ENCODE measurements around the gene ZBTB46.
"Not testable (repeated sequence)": the region's sequence is repeated elsewhere in the genome, so short reads cannot be mapped to it uniquely, and the experiment has no call there.

Gene ZBTB46

GRCh38 chr20:63857764-63858392, 26.8 kb upstream of the ZBTB46 start:
- DNase-seq = no peak

DNA sequence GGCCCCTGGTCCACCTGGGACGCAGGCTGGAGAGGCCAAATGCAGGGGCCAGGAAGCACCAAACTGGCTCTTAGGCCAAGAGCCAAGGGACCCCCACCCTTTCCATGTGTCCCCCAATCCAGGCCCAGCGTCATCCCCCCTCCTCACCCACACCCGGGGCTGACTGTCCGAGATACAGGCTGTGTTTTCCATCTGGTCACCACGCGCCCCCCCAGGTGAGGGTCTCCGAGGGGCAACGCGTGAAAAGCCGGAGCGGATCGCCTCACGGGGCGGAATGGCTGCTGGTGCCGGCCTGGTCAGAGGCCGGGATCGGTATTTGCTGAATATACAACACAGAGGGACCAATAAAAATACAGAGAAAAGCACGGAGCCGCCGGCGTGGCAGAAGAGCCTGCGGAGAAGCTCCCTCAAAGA, 25.0 kb upstream of the ZBTB46 start:
- no peak for DNase-seq

DNA sequence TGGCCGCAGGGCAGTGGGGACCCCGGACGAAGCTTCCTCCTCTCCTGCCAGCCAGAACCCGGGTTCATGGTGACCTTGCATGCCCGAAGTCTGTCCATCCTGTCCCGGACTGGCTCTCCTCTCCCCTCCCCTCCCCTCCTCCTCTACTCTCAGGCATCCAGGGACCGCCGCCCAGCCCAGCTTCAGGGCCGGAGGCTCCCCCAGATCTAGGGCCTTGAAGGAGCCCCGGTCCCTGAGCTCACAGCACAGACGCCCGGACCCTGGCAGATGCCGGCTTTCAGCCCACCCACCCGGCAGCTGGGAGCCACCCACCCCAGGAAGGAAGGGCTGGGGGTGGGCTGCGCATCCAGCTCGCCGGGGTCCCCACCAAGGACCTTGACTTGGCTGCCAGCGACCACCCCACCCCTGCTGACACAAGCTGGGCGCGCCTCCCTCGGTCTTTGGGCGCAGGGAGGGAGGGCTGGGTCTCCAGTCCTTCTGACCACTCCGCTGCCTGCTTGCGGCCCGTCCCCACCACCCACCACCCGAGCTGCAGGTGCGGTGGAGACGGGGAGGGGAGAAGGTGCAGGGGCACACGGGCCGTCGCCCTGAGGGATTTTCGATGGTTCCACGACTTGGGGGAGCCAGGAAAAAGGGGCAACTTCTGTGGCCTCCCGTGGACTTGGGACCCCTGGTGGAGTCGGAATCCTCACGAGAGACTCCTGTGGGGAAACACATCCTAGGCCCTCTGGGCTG, 24.5 kb upstream of the ZBTB46 start:
- peak; percentile 56 for DNase-seq

GRCh38 chr20:63854766-63855362, 23.8 kb upstream of the ZBTB46 start:
- DNase-seq = peak; percentile 52

DNA sequence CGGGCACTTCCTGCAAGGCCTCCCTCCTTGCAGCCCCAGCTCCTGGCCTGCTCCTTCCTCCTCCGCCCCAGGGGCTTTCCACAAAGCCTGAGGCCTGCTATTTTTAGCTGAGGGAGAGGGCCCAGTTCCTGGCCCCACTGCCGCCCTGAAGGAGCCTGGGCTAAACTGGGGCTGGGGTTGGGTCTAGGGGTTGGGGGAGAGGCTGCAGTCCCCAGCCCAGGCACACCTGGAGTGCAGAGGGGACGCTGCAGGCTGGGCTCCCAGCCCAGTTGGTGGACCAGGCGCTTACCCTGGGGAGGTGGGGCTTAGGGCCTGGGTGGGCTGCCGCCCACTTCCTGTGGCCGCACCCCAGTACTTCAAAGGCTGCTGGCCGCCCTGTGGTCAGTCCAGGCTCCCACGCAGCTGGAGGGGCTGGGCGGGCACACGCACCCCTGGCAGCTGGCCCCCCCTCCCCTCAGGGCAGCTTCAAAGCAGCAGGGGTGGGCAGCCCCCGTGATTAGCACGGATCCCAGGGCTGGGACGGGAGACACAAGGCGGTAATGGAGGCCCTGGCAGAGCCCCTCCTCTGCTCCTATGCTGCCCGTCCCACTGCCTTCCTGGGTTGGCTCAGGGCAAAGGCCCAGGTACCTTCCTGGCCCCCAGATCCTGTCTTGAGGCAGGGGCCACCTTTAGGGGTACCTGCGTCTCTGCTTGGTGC, 23.2 kb upstream of the ZBTB46 start:
- peak; percentile 66 for DNase-seq

DNA sequence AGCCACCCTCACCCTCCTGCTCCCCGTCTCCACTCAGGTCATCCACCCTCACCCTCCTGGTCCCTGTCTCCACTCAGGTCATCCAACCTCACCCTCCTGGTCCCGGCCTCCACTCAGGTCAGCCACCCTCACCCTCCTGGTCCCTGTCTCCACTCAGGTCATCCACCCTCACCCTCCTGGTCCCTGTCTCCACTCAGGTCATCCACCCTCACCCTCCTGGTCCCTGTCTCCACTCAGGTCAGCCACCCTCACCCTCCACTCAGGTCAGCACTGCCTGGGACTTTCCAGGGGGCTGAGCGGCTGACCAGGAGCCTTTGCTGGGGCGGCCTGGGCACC, 22.6 kb upstream of the ZBTB46 start:
- not testable (repeated sequence) for DNase-seq

DNA sequence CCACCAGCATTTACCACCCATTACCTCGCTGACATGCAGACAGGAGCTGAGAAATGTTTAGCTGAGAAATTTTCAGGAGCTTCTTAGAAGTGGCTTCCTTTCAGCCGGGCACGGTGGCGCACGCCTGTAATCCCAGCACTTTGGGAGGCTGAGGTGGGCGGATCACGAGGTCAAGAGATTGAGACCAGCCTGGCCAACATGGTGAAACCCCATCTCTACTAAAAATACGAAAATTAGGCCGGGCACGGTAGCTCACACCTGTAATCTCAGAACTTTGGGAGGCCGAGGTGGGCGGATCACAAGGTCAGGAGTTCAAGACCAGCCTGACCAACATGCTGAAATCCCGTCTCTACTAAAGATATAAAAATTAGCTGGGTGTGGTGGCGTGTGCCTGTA, 20.5 kb upstream of the ZBTB46 start:
- DNase-seq = not testable (repeated sequence)

- peak; percentile 24 for DNase-seq
Observed at GRCh38 chr20:63850689-63851547, 19.9 kb upstream of the ZBTB46 start.

GRCh38 chr20:63848003-63848911, 17.2 kb upstream of the ZBTB46 start:
- no peak for DNase-seq

- DNase-seq = no peak
Observed at GRCh38 chr20:63847237-63848002, 16.4 kb upstream of the ZBTB46 start.

- no peak for DNase-seq
Observed at GRCh38 chr20:63846888-63847236, 15.8 kb upstream of the ZBTB46 start.

DNA sequence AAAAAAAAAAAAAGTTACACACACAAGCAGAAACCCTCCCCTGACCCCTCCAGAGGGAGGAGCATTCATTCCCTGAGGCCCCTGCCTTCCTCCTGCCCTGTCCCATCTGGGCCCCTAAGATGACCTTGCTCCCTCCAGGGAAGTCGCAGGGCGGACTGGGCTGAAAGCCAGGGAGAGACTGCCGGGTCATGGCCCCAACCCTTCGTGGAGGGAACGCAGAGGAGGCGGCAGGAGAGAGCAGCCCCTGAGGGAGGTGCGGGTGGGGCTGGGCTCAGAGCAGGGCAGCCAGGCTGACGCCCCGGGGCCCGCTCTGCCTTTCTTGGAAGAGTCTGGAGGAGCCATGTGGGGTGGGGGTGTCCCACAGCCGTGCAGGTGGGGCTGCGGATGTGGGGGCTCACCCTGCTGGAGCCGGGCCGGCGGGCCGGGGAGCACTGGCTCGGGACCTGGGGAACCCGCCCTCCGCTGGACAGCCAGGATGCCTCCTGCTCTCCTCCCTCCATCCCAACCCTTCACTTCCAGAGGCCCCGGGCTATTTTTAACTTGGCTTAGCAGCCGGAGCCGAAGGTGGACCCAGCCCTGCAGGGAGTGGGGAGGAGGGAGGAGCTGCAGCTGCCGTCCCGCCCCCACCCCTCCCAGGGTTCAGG, 15.2 kb upstream of the ZBTB46 start:
- DNase-seq = no peak

GRCh38 chr20:63844511-63844991, 13.5 kb upstream of the ZBTB46 start:
- DNase-seq = no peak

- no peak for DNase-seq
Observed at GRCh38 chr20:63843778-63844177, 12.7 kb upstream of the ZBTB46 start.

DNA sequence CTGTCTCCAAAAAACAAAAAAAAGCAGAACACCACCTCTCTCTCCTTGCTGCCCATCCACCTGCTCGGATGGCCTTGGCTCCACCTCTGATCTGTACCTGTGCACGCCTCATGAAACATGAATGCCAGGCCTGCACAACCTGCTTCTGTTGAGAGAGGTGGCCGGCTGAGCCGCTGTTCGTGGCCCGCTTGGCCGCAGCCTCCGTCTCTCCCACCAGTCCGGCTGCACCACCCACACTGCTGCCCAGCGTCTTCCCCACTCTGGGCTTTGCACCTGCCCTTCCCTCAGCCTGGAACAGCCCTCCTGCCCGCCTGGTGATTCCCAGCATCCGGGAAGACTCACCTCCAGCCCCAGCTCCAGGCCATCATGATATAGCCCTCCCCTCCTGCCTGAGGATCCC, 12.2 kb upstream of the ZBTB46 start:
- DNase-seq = no peak

GRCh38 chr20:63842258-63842657, 11.2 kb upstream of the ZBTB46 start:
- no peak for DNase-seq

- no peak for DNase-seq
Observed at GRCh38 chr20:63840405-63840828, 9.4 kb upstream of the ZBTB46 start.

DNA sequence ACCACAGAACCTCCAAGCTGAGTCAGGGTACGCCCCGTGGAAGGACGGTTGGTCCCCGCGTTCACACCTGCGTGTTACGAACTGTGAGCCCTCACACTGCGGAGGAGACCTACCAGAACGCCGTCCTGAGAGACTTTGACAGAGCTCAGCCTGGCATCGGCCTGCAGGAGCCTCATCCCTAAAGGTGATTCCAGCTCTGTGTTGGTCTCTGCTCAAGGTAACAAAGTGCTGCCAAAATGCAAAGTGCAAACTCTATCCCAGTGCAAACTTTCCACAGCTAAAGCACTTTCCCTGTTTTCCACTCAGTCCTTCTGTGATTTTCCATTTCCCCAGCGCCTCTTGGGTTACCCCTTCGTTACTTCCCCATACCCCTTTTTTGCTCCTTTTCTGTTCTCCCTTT, 8.6 kb upstream of the ZBTB46 start:
- no peak for DNase-seq

DNA sequence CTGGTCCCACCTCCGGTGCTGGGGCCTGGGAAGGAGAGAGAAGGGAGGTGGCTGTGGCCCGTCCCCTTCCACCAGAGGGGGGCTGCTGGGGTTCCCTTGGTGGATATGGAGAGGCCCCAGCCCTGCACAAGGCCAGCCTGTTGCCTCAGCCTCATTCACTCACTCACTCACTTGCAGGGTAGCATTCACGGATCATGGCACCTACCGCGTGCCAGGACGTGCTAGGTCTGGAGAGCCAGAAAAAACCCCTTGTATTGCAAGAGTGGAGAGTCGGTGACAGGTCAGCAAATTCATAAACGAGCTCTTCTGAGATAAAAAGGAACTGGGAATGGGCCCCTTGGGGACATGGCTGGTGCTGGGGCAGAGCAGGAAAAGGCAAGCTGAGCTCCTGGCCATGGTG, 6.4 kb upstream of the ZBTB46 start:
- no peak for DNase-seq
